OCI-LY7 (cell line): ENCODE measurements around the gene MGAT2. TPM values are rescaled to one million over a fixed set of nuclear protein-coding genes. Genes with fewer than 3 reads are reported as not detected.
"Not testable (repeated sequence)": the region's sequence is repeated elsewhere in the genome, so short reads cannot be mapped to it uniquely, and the experiment has no call there.

Experiments
- BruUV-seq: library from RNA; stranded (reverse); fragments of 400-500 nt; replicated peaks from 2 replicates; lab custom pipeline; 2021; lab: Mats Ljungman, UMichigan
- CTCF ChIA-PET: fragments of 300-600 bp; sonication (Branson Sonifier 250); formaldehyde crosslinking; loops from one replicate; lab custom pipeline; 2022; ENCODE audit warnings: antibody characterized with exemption; ENCODE audit not compliant: unreplicated experiment; lab: Charles Lee
- POLR2A ChIA-PET: fragments of 300-600 bp; sonication (Branson Sonifier 250); formaldehyde crosslinking; loops from one replicate; lab custom pipeline; 2022; ENCODE audit warnings: antibody characterized with exemption; lab: Charles Lee
- DNase-seq: peaks from one replicate; pipeline ENCODE4 v3.0.0-alpha.2; 2015; ENCODE audit warnings: low spot score
- H2AFZ ChIP-seq: fragments of 200-600 bp; sonication (generic), shearing (Covaris generic); 2 replicates; pipeline ENCODE4 v1.6.1; 2014; ENCODE audit warnings: mild to moderate bottlenecking, antibody characterized with exemption, low read length, moderate library complexity
- H3K27ac ChIP-seq: fragments of 200-600 bp; sonication (generic); 2 replicates; pipeline ENCODE4 v1.5.1; 2014; ENCODE audit warnings: mixed run types, low read depth, mild to moderate bottlenecking, moderate library complexity, low read length, inconsistent platforms; ENCODE audit not compliant: poor library complexity, severe bottlenecking
- H3K36me3 ChIP-seq: fragments of 200-600 bp; sonication (generic); 2 replicates; pipeline ENCODE4 v1.6.1; 2014; ENCODE audit warnings: mild to moderate bottlenecking, antibody characterized with exemption, low read length, moderate library complexity, mixed read lengths; ENCODE audit not compliant: insufficient read depth
- H3K4me1 ChIP-seq: fragments of 200-600 bp; sonication (generic); 2 replicates; pipeline ENCODE4 v1.5.1; 2014; ENCODE audit warnings: mild to moderate bottlenecking, low read length; ENCODE audit not compliant: insufficient read depth, poor library complexity, severe bottlenecking
- H3K4me2 ChIP-seq: fragments of 200-600 bp; sonication (generic); 2 replicates; pipeline ENCODE4 v1.6.1; 2014; ENCODE audit warnings: mild to moderate bottlenecking, low read length
- H3K4me3 ChIP-seq: fragments of 200-600 bp; sonication (generic); 2 replicates; pipeline ENCODE4 v1.5.1; 2014; ENCODE audit warnings: mild to moderate bottlenecking, low read depth, low read length; ENCODE audit not compliant: poor library complexity, severe bottlenecking
- H3K79me2 ChIP-seq: fragments of 200-600 bp; sonication (generic); 2 replicates; pipeline ENCODE4 v1.6.1; 2016; ENCODE audit warnings: low read depth, mild to moderate bottlenecking, low read length, moderate library complexity, mixed read lengths; ENCODE audit not compliant: insufficient read depth
- H3K9me2 ChIP-seq: fragments of 200-600 bp; sonication (generic); 2 replicates; pipeline ENCODE4 v1.6.1; 2016; ENCODE audit warnings: mild to moderate bottlenecking, low read length, mixed read lengths; ENCODE audit not compliant: insufficient read depth
- H3K9me3 ChIP-seq: fragments of 200-600 bp; sonication (generic); 2 replicates; pipeline ENCODE4 v1.6.1; 2014; ENCODE audit warnings: mild to moderate bottlenecking, mixed run types, low read length, mixed read lengths
- H4K20me1 ChIP-seq: fragments of 200-600 bp; sonication (generic); 2 replicates; pipeline ENCODE4 v1.6.1; 2014; ENCODE audit warnings: mild to moderate bottlenecking, antibody characterized with exemption, low read length, moderate library complexity, mixed read lengths; ENCODE audit not compliant: insufficient read depth
- EZH2phosphoT487 ChIP-seq: fragments of 200-600 bp; sonication (generic); IDR thresholded peaks from 2 replicates; pipeline ENCODE4 v1.6.1; 2018; ENCODE audit warnings: low read depth, borderline replicate concordance, mild to moderate bottlenecking, mixed run types, antibody characterized with exemption, low read length, moderate library complexity, mixed read lengths
- intact Hi-C: fragments of 100-400 bp; cut with micrococcal nuclease; formaldehyde crosslinking; loops from one replicate; pipeline ENCODE4 v1.10.0; 2022; ENCODE audit not compliant: unreplicated experiment
- total RNA-seq, 2 experiments: library from RNA; depleted of rRNA in 1 of 2; stranded (reverse); fragments of >200 nt in 1 of 2; shearing (Covaris generic) in 1 of 2; gene quantifications; 2 replicates each; pipeline ENCODE4 v1.2.3, GENCODE V29; 2014 to 2022
- TF ChIP-seq, protein P1 (sequence below): fragments of 200-600 bp; sonication (generic); conservative IDR thresholded peaks from 2 replicates; pipeline ENCODE4 v1.5.1; 2014; ENCODE audit warnings: mild to moderate bottlenecking, antibody characterized with exemption, low read length, moderate library complexity, mixed read lengths

MGAT2 gene
- total RNA-seq, 2 experiments from 2014 or later: 71.7 to 83.5 TPM

- intact Hi-C loops: no loop called here
- no peaks in the 10 kb centered on the region for H3K9me2 ChIP-seq
- peak overlapping the region; percentile 88 for H3K4me3 ChIP-seq
- H3K9me3 ChIP-seq: no peaks in the 10 kb centered on the region
- H3K36me3 ChIP-seq: peaks cover 79% of the 10 kb centered on the region
- peaks cover 74% of the 10 kb centered on the region for H3K79me2 ChIP-seq
- no peak for TF ChIP-seq EZH2phosphoT487
- TF ChIP-seq, protein P1, sequence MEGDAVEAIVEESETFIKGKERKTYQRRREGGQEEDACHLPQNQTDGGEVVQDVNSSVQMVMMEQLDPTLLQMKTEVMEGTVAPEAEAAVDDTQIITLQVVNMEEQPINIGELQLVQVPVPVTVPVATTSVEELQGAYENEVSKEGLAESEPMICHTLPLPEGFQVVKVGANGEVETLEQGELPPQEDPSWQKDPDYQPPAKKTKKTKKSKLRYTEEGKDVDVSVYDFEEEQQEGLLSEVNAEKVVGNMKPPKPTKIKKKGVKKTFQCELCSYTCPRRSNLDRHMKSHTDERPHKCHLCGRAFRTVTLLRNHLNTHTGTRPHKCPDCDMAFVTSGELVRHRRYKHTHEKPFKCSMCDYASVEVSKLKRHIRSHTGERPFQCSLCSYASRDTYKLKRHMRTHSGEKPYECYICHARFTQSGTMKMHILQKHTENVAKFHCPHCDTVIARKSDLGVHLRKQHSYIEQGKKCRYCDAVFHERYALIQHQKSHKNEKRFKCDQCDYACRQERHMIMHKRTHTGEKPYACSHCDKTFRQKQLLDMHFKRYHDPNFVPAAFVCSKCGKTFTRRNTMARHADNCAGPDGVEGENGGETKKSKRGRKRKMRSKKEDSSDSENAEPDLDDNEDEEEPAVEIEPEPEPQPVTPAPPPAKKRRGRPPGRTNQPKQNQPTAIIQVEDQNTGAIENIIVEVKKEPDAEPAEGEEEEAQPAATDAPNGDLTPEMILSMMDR: no peak
- no peak overlapping the region for H2AFZ ChIP-seq
- ChIA-PET POLR2A (interaction anchor here (1.3 to 1.9 kb wide), 2 partner anchors 12 to 23 kb away, joined by 6 to 7 read pairs; no protein-coding TSS in a partner anchor), CTCF (no interaction called here)
- H3K4me1 ChIP-seq: peaks cover 28% of the 10 kb centered on the region
- H4K20me1 ChIP-seq: peaks cover 31% of the 10 kb centered on the region
- peak overlapping the region; percentile 82 for H3K4me2 ChIP-seq
- no TSS peak for BruUV-seq
- no peak for DNase-seq
- no peak overlapping the region for H3K27ac ChIP-seq
Observed at GRCh38 chr14:49617852-49618519, 2.6 kb upstream of the MGAT2 start.

- intact Hi-C loops, CTCF ChIA-PET, H3K9me2 ChIP-seq, BruUV-seq, H2AFZ ChIP-seq, DNase-seq, H3K9me3 ChIP-seq: not testable (repeated sequence)
- peak overlapping the region; percentile 82 for H3K4me2 ChIP-seq
- H3K4me1 ChIP-seq: peaks cover 41% of the 10 kb centered on the region
- H3K79me2 ChIP-seq: peaks cover 79% of the 10 kb centered on the region
- peak overlapping the region; percentile 88 for H3K4me3 ChIP-seq
- POLR2A ChIA-PET: interaction anchor here (1.6 to 6.5 kb wide), 4 partner anchors 14 to 34 kb away, joined by 12 to 62 read pairs (median 28); partner anchors contain the start of genes DNAAF2, LRR1 and RPS29
- peaks cover 82% of the 10 kb centered on the region for H3K36me3 ChIP-seq
- peaks cover 39% of the 10 kb centered on the region for H4K20me1 ChIP-seq
- H3K27ac ChIP-seq: peak overlapping the region; percentile 85
Observed at GRCh38 chr14:49619273-49619672, 1.3 kb upstream of the MGAT2 start.

DNA sequence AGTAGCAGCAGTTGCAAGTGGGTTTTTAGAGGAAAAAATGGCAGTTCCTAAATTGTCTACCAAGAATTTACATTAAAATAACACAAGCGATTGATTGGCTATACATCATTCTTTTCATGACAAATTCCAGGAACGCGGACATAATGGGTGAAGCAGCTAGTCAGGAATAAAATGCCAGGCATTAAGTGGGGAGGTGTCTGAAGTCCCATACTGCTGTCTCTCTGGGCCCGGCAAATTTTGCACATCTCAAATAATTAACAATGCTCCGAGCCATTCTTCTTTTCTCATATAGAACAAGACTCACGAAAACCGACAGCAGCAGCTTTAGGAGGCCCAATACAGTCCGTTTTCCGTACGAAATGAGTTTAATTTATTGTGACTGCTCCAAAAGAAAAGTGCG lies 869 bp upstream of the MGAT2 start:
- Histone ChIP-seq H2AFZ (0 out of 2 replicates have a peak overlapping the region, but pooled peaks have one; percentile 19), H3K4me1 (peaks cover 44% of the 10 kb centered on the region), H3K79me2 (peaks cover 80% of the 10 kb centered on the region), H3K27ac (peak overlapping the region; percentile 85), H3K4me3 (peak overlapping the region; percentile 88), H4K20me1 (peaks cover 42% of the 10 kb centered on the region), H3K9me2 (no peaks in the 10 kb centered on the region), H3K36me3 (peaks cover 81% of the 10 kb centered on the region), H3K4me2 (peak overlapping the region; percentile 82), H3K9me3 (no peaks in the 10 kb centered on the region)
- intact Hi-C loops: loop anchor here (1.0 to 5.0 kb wide), 4 partner anchors 15 to 353 kb away; partner anchors contain the start of genes DNAAF2 and RPS29
- BruUV-seq: no TSS peak
- DNase-seq: no peak
- ChIA-PET CTCF (interaction anchor here (1.0 kb wide), 1 partner anchor 32 kb away, joined by 3 read pairs; no protein-coding TSS in a partner anchor), POLR2A (interaction anchor here (0.7 to 6.5 kb wide), 14 partner anchors 8 to 575 kb away, joined by 3 to 62 read pairs (median 6); partner anchors contain the start of genes DNAAF2, LRR1 and RPS29)
- TF ChIP-seq, protein P1: no peak
- no peak for TF ChIP-seq EZH2phosphoT487
